ENCODE measurements around the gene PRIMPOL.
"Not testable (repeated sequence)": the region's sequence is repeated elsewhere in the genome, so short reads cannot be mapped to it uniquely, and the experiment has no call there.

PRIMPOL gene

GRCh38 chr4:184649026-184649970 lies at the start of gene PRIMPOL, which contains the start of gene CASP3:
Gene PRIMPOL, plus strand, starts transcription at chr4:184649738. Its CDS starts 7,403 bp downstream, at chr4:184657141.
Gene CASP3, minus strand, starts transcription at chr4:184649447. Its CDS starts 10,994 bp downstream, at chr4:184638453.
- peak; percentile 95 for DNase-seq (ENCODE audit: low read depth)

- DNase-seq (ENCODE audit: low read depth), result not testable (repeated sequence)
Measured at GRCh38 chr4:184600982-184601381, 48.6 kb upstream of the PRIMPOL start.

GRCh38 chr4:184602857-184603256 lies 46.7 kb upstream of the PRIMPOL start:
- DNase-seq (ENCODE audit: low read depth), result not testable (repeated sequence)

GRCh38 chr4:184607429-184607828 lies 42.1 kb upstream of the PRIMPOL start:
- not testable (repeated sequence) for DNase-seq (ENCODE audit: low read depth)

- DNase-seq (ENCODE audit: low read depth), result no peak
Measured at GRCh38 chr4:184612074-184612473, 37.5 kb upstream of the PRIMPOL start.

GRCh38 chr4:184613405-184613804 lies 36.1 kb upstream of the PRIMPOL start:
- DNase-seq (ENCODE audit: low read depth), result no peak

GRCh38 chr4:184614509-184614908 lies 35.0 kb upstream of the PRIMPOL start:
- no peak for DNase-seq (ENCODE audit: low read depth)

GRCh38 chr4:184616168-184616567 lies 33.4 kb upstream of the PRIMPOL start:
- not testable (repeated sequence) for DNase-seq (ENCODE audit: low read depth)

- no peak for DNase-seq (ENCODE audit: low read depth)
Measured at GRCh38 chr4:184616633-184617551, 32.6 kb upstream of the PRIMPOL start.

- DNase-seq (ENCODE audit: low read depth), result no peak
Measured at GRCh38 chr4:184617600-184618196, 31.8 kb upstream of the PRIMPOL start.

- DNase-seq (ENCODE audit: low read depth), result no peak
Measured at GRCh38 chr4:184620212-184620867, 29.2 kb upstream of the PRIMPOL start.

- DNase-seq (ENCODE audit: low read depth), result no peak
Measured at GRCh38 chr4:184621518-184621917, 28.0 kb upstream of the PRIMPOL start.

- DNase-seq (ENCODE audit: low read depth), result not testable (repeated sequence)
Measured at GRCh38 chr4:184624504-184624903, 25.0 kb upstream of the PRIMPOL start.

GRCh38 chr4:184624972-184625554 lies 24.5 kb upstream of the PRIMPOL start:
- no peak for DNase-seq (ENCODE audit: low read depth)

GRCh38 chr4:184625783-184626596 lies 23.5 kb upstream of the PRIMPOL start:
- DNase-seq (ENCODE audit: low read depth), result not testable (repeated sequence)

GRCh38 chr4:184628103-184628502 lies 21.4 kb upstream of the PRIMPOL start:
- DNase-seq (ENCODE audit: low read depth), result no peak

- no peak for DNase-seq (ENCODE audit: low read depth)
Measured at GRCh38 chr4:184632842-184633241, 16.7 kb upstream of the PRIMPOL start.

GRCh38 chr4:184635381-184635780 lies 14.2 kb upstream of the PRIMPOL start:
- DNase-seq (ENCODE audit: low read depth), result no peak

GRCh38 chr4:184636144-184636543 lies 13.4 kb upstream of the PRIMPOL start:
- no peak for DNase-seq (ENCODE audit: low read depth)

GRCh38 chr4:184636897-184637296 lies 12.6 kb upstream of the PRIMPOL start:
- no peak for DNase-seq (ENCODE audit: low read depth)
